HFF-Myc (cell line): ENCODE data around the gene ETV6.
"Not testable (repeated sequence)": the region's sequence is repeated elsewhere in the genome, so short reads cannot be mapped to it uniquely, and the experiment has no call there.

Source experiments
- DNase-seq: peaks from one replicate; pipeline ENCODE4 v3.0.0-alpha.2; 2011; ENCODE audit warnings: low read depth; ENCODE audit errors: extremely low read depth
- H3K4me3 ChIP-seq: replicated peaks from 2 replicates; pipeline ENCODE4 v1.5.1; 2011; ENCODE audit warnings: low read depth, mild to moderate bottlenecking, control low read depth, low read length
- TF ChIP-seq, protein P1 (sequence below): IDR thresholded peaks from 2 replicates; pipeline ENCODE4 v1.5.1; 2012; ENCODE audit warnings: mild to moderate bottlenecking, low read depth, low read length, control low read depth; ENCODE audit errors: missing control alignments

The ETV6 gene

GRCh38 chr12:11630046-11630706 is 19.3 kb upstream of the ETV6 start:
- TF ChIP-seq, protein P1, sequence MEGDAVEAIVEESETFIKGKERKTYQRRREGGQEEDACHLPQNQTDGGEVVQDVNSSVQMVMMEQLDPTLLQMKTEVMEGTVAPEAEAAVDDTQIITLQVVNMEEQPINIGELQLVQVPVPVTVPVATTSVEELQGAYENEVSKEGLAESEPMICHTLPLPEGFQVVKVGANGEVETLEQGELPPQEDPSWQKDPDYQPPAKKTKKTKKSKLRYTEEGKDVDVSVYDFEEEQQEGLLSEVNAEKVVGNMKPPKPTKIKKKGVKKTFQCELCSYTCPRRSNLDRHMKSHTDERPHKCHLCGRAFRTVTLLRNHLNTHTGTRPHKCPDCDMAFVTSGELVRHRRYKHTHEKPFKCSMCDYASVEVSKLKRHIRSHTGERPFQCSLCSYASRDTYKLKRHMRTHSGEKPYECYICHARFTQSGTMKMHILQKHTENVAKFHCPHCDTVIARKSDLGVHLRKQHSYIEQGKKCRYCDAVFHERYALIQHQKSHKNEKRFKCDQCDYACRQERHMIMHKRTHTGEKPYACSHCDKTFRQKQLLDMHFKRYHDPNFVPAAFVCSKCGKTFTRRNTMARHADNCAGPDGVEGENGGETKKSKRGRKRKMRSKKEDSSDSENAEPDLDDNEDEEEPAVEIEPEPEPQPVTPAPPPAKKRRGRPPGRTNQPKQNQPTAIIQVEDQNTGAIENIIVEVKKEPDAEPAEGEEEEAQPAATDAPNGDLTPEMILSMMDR = no peak
- DNase-seq = no peak
- H3K4me3 ChIP-seq = no peak overlapping the region

DNA sequence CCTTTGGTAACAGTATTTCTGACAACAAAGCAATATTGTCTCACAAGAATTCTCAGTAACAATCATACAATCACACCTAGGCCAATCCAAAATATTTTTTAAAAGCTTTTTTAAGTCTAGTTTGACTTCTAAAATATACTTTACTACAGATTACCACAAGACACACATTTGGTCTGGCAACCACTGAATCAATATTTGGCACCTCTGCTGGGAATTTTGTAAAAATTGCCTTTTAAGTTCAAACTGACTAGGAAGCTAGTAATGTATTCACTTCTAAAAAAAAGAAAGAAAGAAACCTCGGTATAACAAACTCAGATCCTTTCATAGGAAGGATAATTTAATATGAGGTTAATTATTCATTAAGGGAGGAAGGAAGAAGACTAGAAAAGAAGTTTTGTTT is 18.2 kb upstream of the ETV6 start:
- TF ChIP-seq, protein P1 = no peak
- H3K4me3 ChIP-seq = no peak overlapping the region
- no peak for DNase-seq

- DNase-seq, H3K4me3 ChIP-seq: not testable (repeated sequence)
These were observed 17.6 kb upstream of the ETV6 start for GRCh38 chr12:11631881-11632280.

GRCh38 chr12:11633968-11634367 is 15.5 kb upstream of the ETV6 start:
- H3K4me3 ChIP-seq = no peak overlapping the region
- DNase-seq = no peak

DNA sequence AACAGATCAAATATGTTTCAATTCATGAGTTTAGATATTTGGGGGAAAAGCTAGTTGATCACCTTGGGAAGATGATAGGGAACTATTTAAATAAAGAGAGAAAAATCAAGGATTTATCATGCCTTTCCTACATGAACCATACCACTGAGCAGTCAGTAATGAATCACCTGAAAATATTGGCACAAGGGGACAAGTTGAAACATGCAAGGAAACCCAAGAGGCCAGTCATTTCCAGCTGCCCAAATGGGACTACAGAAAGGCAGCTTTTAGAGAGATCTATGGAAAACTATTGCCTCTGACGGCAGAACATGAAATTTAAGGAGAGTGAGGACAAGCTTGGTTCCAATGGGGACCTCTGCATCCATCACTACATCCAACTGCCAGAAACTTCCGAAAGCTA is 14.1 kb upstream of the ETV6 start:
- DNase-seq = no peak
- no peak overlapping the region for H3K4me3 ChIP-seq
- TF ChIP-seq, protein P1 = no peak

More at GRCh38 chr12:11633968-11634367, 15.5 kb upstream of the ETV6 start:
- TF ChIP-seq, protein P1 = no peak

- TF ChIP-seq, protein P1 = no peak
- no peak for DNase-seq
- no peak overlapping the region for H3K4me3 ChIP-seq
These were observed 11.1 kb upstream of the ETV6 start for GRCh38 chr12:11638315-11638916.

GRCh38 chr12:11639454-11639853 is 10.0 kb upstream of the ETV6 start:
- no peak overlapping the region for H3K4me3 ChIP-seq
- TF ChIP-seq, protein P1 = no peak
- no peak for DNase-seq
